Measurements from ENCODE around the gene CETP.

Gene CETP

DNA sequence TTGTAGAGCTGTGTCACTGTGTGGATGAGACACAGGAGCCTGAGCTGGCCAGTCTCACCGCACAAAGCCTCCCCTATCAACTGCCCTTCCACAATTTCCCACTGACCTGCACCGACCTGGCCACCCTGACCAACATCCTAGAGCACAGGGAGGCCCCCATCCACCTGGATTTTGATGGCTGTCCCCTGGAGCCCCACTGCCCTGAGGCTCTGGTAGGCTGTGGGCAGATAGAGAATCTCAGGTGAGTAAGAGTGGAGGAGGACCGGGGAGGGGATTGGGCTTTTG is 65.0 kb downstream of the CETP start:
- DNase-seq, result no peak

DNA sequence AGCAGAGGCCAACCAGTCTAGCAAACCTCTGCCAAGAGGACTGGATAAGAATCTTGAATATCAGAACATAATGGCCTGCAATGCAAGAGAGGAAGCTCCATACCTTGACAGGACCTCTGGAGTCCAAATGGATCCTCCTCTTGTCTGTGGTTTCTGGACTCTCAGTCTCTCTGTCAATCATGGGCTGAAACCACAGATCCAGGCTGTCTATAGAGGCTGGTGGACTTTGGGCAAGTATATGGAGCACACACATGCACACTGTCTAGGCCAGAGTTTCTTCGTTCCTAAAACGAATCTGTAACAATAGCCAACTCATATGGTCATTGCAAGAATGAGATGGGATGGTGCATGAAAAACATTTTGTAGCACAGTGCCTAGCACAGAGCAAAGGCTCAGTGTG is 65.3 kb downstream of the CETP start:
- no peak for DNase-seq

DNA sequence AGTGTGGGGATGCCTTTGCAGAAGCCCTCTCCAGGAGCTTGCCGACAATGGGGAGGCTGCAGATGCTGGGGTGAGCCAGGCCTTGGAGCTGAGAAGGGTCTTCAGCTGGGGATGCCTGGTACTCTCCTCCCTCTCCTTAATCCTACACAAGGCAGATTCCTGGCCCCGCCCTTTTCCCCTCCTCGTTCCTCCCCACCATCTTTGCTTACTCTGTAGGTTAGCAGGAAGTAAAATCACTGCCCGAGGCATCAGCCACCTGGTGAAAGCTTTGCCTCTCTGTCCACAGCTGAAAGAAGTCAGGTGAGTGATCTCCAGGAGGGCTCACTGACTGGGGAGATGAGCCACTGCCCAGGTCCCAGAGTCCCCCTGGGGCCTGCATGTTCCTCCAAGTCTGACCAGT is 66.3 kb downstream of the CETP start:
- no peak for DNase-seq

DNA sequence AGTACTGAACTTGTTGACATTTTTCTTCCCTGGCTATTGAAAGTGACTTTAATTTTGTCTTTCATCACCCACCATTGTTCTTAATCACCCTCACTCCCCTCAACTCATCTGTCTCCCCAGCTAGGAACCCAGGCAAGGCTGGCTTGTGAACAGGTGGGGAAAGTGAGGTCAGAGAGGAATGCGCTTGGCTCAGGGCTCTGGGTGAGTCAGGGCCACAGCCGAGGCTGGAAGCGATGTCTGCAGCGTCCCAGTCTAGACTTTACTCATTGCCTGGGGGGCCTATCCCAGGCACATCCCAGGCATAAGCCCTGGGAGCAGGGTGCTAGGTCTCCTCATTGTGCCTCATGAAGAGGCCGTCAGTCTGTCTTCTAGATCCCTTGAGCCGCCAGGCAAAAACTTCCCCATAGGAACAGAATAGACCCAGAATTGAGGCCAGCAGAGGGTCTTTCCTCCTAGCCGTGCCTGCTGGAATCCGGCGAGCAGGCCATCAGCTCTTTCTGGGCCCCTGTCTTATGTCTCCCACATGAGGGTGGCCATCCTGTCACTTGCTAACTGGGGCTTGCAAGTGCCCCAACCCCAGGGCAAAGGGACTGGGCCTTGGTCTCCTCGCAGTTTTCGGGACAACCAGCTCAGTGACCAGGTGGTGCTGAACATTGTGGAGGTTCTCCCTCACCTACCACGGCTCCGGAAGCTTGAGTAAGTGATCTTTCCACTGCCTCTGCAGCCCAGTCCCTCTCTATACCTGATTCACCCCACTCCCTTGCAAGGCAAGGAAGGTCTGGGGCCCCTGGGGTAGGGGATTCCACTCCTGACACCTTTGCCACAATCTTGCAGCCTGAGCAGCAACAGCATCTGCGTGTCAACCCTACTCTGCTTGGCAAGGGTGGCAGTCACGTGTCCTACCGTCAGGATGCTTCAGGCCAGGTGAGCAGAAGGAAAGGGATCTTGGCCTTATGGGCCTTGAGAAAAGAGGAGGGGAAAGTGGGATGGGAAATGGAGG is 67.7 kb downstream of the CETP start:
- no peak for DNase-seq

DNA sequence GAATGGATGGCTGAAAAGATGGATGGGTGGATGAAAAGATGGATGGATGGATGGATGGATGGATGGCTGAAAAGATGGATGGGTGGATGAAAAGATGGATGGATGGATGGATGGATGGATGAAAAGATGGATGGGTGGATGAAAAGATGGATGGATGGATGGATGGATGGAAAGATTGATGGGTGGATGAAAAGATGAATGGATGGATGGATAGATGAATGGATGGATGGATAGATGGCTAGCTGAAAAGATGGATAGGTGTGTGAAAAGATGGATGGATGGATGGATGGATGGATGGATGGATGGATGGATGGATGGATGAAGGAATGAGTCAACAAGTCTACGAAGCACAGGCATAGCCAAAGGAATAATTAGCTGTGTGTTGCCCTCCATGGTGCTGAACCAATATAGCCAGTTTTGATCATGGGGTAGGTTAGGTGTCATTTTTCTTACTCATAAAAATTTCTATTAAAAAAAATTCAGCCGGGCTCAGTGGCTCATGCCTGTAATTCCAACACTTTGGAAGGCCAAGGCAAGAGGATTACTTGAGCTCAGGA is 68.7 kb downstream of the CETP start:
- no peak for DNase-seq

DNA sequence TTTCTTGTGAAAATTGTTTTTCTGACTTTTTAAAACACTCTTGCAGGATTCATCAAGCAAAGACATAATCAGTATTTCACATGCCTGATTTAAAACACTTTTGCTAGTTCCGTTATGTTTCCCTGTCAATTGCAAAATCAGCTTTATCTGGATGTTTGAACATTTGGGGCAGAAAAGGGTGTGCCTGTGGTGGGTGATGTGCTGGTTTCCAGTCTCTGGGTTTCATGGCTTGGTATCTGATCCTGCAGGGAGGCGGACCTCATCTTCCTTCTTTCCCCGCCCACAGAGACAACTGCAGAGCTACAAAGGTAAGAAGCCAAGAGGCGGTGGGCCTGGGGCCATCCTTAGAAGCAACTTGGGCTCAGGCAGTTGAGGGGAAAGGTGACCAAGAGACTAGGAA is 69.4 kb downstream of the CETP start:
- DNase-seq, result no peak

DNA sequence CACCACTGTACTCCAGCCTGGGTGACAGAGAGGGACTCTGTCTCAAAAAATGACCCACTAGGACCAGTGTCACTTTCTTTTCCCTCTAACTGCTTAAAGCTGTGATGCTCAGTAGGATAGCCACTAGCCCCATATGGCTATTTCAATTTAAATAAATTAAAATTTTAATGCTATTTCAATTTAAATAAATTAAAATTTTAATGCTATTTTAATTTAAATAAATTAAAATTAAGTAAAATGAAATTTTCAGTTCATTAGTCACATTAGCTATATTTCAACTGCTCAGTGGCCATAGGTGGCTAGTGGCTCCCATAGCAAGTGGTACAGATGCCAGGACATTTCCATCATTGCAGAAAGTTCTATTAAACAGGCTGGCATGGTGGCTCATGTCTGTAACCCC is 70.6 kb downstream of the CETP start:
- no peak for DNase-seq

DNA sequence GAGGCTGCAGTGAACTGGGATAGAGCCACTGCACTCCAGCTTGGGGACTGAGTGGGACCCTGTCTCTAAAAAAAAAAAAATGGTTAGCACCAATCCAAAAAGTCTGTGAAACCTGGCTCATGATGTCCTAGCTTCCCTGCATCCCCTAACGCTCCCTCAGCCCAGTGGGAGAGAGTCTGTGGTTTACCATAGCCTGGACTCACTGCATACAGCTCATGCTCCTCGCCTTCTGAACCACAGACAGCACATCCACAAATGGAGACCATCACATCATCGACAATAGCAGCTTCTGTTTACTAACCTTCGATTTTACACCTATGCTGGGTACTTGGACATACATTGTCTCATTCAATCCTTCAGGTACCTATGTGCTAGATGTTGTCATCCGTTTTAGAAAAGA is 71.2 kb downstream of the CETP start:
- no peak for DNase-seq
